OCI-M2 (cell line): ENCODE results near the gene TRAF1.

Experiments
- DNase-seq: peaks from one replicate; lab custom pipeline; 2025; ENCODE audit not compliant: unreplicated experiment; lab: John Stamatoyannopoulos, UW

Gene TRAF1

GRCh38 chr9:120910643-120911042, 16.0 kb downstream of the TRAF1 start:
- no peak for DNase-seq

- no peak for DNase-seq
Measured at GRCh38 chr9:120909904-120910303, 16.7 kb downstream of the TRAF1 start.

- DNase-seq: no peak
Measured at GRCh38 chr9:120905315-120906164, 21.1 kb downstream of the TRAF1 start.

- DNase-seq: no peak
Measured at GRCh38 chr9:120904978-120905301, 21.7 kb downstream of the TRAF1 start.

GRCh38 chr9:120904061-120904977, 22.3 kb downstream of the TRAF1 start:
- DNase-seq: no peak

- no peak for DNase-seq
Measured at GRCh38 chr9:120902569-120903535, 23.7 kb downstream of the TRAF1 start.

GRCh38 chr9:120901755-120902568, 24.6 kb downstream of the TRAF1 start:
- DNase-seq: no peak

GRCh38 chr9:120900824-120901223, 25.8 kb downstream of the TRAF1 start:
- DNase-seq: no peak

- no peak for DNase-seq
Measured at GRCh38 chr9:120899490-120900068, 27.0 kb downstream of the TRAF1 start.

- no peak for DNase-seq
Measured at GRCh38 chr9:120898396-120898795, 28.2 kb downstream of the TRAF1 start.

- no peak for DNase-seq
Measured at GRCh38 chr9:120895951-120896350, 30.6 kb downstream of the TRAF1 start.

- DNase-seq: no peak
Measured at GRCh38 chr9:120894321-120895148, 32.1 kb downstream of the TRAF1 start.

- no peak for DNase-seq
Measured at GRCh38 chr9:120893611-120894307, 32.8 kb downstream of the TRAF1 start.

- DNase-seq: no peak
Measured at GRCh38 chr9:120892748-120893610, 33.6 kb downstream of the TRAF1 start.

- DNase-seq: no peak
Measured at GRCh38 chr9:120891884-120892747, 34.5 kb downstream of the TRAF1 start.

- no peak for DNase-seq
Measured at GRCh38 chr9:120891245-120891883, 35.2 kb downstream of the TRAF1 start.
